GM21367 (cell line): ENCODE data around the gene ZDHHC22.

Source experiments
- ATAC-seq: cut with Tn5 transposase; IDR thresholded peaks from one replicate; pipeline ENCODE4 v1.9.1; 2021; ENCODE audit not compliant: unreplicated experiment

Gene ZDHHC22

DNA sequence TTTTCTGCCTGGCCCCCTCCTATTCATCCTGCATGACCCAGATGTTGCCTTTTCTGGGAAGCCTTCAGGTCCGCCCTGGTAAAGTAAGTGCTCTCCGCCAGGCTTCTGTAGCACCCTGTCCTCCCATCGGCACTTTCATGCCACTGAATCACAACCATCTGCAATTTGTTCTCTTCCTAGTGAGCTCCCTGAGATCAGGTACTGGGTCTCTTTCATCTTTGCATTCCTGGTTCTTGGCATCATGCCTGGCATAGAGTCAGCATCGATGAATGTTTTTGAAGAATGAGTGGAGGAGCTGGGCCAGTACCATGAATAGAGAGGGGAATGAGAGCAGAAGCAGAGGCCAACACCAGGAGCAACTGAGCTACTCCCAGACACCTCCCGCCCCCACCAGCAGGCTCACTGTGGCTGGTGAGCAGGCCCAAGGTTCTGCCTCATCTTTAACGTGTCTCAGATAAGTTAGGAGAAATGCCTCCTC lies 13.1 kb downstream of the ZDHHC22 start:
- ATAC-seq = no peak

DNA sequence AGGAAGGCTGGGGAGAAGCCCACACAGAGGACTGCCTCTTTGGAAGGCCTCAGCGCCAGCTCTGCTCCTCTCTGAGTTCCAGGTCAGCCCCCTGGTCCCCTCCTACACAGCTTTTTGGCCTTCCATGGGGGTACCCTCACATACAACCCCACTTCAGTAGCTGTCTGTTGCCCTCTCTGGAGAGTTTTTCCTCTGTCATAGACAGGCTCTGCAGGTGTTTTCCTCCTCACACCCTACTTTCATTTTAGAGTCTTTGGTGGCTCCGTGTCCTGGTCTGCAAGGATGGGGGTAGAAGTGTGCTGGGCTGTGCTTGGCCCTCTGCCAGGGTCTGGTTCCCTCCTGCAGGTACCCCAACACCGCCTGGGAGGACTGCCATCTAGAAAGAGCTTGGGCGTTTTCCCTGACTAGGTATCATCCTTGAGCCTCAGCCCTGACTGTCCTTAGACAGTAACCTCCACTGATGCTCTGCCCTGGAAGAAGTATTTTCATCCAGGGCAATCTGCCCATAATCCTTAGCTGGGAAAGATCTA lies 15.1 kb downstream of the ZDHHC22 start:
- no peak for ATAC-seq

DNA sequence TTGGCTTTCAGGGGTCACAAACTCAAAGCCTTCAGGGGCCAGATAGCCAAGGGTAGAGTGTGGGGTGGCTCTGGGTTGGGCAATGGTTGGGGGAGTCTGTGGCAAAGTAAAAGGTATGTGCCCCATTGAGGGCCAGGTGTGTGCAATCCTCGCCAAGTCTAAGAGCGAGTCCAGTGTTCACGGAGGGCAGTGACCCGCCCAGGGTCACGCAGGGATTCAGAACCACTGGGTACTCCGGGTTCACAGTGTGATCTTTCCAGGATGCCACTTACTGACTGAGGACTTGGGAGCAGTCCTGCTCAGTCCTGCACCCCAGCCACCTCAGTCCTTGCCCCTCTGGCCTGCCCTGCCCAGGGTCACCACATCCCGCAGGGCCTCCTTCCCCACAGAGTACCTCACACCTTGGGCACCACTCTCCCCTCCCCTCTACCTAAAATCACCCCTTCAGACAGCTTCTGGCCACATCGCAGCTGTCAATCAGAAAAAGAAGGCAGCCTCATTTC lies 15.7 kb downstream of the ZDHHC22 start:
- ATAC-seq = no peak

GRCh38 chr14:77125281-77125801 lies 16.2 kb downstream of the ZDHHC22 start:
- ATAC-seq = no peak

DNA sequence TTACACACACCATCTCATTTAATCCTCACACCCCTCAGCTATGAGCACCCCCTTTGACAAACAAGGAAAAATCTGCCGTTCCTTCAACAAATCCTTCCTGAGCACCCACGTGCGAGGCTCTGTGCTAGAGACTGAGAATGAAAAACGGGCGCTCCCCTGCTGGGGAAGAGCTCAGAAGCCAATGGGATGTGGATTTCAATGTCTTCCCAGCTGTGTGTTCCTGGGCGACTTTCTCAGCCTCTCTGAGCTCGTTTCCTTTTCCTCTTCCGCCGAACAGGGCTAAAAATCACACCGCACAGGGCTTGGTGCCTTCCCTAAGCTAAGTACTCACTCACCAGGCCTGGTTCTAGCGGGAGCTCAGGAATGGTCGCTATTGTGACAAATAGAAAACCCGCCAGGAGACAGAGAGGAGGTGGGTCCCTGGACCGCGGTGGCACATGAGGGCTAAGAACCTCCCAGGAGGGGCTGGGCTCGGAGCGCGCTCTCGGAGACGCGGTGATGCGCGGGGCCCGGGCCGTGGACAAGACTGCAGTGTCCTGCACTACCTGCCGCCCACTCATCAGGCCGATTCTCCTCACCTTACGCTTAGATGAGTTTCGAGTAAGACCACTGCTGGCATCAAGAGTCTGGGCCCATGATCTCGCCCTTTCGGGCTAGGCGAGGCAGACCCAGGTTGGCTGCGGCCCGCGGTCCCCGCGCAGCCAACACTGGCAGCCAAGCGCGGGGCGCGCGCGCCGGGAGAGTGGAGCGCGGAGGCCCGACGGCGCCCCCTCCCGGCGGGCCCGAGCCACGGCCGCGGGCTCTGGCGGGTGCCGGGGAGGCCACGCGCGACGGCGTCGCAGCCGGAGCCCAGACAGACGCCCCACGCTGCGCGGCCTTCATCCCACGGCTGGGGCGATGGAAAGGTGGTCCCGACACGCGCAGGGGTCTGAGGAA lies 17.0 kb downstream of the ZDHHC22 start:
- no peak for ATAC-seq

DNA sequence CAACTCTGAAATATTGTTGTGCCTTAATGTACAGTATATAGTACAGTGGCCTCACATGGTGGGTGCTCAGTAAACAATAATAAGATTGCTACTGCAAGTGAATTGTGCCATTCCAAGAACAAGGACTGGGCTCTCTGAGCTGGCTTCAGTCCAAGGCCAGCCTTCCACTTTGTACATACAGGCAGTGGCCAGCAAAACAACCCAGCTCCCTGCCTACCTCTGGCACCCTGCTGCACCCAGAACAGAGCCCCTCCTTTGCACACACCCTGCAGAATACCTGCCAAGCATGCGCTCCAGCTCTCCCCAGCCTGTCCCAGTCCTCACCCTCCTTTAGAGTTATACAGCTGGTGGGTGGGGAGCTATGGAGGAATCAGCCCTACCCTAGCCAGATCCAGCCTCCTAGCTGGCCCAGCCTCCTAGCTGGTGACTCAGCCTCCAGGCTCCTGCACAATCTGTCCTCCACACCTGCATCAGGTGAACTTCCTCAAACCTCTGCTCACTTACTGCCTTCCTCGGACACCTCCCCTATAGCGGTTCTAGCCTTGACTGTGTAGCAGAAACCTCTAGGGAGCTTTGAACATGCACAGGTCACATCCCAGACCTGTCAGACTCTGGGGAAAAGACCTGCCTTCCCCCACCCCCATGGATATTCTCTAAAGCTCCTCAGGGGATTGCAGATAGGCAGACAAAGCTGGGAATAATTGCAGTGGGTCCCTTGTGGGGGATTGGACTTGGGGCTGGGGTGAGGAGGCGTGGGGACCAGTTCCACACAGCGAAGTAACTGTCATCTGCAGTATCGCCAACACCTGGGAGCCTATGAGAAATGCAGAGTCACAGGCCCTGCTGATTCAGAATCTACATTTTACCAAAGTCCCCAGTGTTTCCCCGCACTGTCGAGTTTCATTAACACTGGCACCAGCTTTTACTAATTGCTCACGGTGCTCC lies 17.9 kb downstream of the ZDHHC22 start:
- no peak for ATAC-seq

DNA sequence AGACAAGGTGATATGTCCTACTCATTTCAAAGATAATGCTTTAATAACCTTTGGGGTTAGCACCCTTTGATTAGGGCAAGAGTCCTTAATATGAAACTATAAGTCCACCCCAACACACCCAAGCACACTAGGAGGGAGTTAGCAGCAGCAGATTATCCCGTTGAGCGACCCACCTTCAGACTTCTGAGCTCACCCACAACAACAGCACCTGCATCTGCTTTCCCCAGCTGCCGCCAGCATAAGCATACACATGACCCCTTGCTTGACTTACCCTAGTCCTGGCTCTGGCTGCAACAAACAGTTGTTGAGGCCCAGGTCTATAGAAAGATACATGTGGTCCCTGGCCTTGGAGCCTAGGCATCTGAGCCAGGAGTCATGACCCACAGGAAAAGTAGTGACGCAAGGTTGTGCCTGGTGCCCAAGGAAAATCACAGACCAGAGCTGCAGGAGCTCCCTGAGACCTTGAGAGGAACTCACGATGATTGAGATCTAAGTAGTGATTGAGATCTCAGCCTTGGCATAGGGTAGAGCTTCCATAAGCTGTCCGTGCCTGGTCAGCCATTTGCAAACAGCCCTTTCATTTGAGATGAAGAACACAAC lies 19.0 kb downstream of the ZDHHC22 start:
- no peak for ATAC-seq

DNA sequence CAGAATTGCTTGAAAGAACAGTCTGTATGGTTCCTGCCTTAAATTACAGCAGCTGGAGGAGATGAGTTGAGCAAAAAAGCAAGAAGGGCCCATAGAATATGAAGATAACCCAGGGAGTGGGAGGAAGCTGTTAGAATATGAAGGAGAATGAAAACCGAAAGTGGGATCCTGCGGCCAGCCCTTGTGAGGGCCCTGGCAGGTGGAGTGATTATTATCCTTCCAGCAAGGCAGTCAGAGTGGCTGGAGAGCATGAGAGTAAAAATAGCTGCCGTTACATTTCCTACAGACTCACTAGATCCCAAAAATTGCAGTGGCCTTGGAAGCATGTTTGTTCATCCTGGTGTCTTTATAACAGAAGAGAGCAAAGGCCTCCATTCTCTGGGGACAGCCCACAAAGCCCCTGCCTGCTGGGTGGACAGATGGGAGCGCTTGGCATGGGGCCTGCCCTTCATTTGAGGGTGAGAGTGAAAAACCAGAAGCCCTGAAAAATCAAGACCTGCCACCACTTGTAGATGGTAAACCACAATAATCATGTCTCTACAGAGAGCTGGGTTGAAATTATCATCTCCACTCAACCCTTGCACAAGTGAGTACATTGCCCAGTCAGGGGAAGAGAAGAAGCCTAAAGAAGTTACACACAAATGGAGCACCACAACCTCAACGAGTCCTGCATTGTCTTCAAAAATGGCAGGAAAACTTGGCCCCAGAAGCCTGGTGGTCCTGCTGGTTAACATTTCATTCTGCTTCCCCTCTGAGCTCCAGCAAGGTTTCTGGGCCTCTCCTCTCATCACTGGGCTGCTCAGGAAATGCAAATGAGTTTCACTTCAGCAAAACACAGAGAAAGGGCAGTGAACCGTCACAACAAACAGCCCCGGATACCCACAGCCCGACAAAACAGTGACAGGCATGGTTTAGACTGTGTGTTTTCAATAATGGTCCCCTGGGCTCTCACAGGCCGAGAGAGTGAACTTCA lies 20.5 kb downstream of the ZDHHC22 start:
- peak; percentile 77 for ATAC-seq

DNA sequence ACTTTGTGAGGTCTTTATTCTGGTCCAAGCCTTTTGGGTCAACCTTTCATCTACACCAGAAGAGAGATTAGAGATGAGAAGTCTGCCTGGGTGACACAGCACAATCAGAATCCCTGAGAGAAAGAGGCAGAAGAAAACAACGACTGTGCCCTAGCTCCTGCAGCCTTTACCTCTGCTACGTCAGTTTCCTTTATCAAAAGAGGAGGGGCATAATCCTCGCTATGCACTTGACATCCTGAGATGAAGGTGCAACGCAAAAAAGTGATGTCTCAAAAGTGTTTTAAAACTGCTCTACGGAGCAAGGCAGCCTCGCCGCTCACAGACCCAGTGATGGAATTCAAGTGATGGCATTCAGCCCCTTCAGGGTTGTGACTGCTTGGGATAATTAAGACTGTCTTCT lies 21.7 kb downstream of the ZDHHC22 start:
- no peak for ATAC-seq

- ATAC-seq = no peak
These were observed 25.3 kb downstream of the ZDHHC22 start for GRCh38 chr14:77116172-77116817.

GRCh38 chr14:77114609-77115008 lies 27.0 kb downstream of the ZDHHC22 start:
- no peak for ATAC-seq

DNA sequence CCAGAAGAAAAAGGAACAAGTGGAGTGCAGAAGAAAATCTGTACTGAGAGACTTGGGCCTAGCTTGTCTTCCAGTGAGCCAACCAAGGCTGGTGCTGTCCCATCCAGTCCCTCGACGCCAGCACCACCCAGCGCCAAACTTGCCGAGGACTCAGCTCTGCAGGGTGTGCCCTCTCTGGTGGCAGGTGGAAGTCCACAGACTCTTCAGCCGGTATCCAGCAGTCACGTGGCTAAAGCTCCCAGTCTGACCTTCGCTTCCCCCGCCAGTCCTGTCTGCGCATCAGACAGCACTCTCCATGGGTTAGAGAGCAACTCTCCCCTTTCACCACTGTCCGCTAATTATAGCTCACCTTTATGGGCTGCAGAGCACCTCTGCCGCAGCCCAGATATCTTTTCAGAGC lies 27.9 kb downstream of the ZDHHC22 start:
- no peak for ATAC-seq

DNA sequence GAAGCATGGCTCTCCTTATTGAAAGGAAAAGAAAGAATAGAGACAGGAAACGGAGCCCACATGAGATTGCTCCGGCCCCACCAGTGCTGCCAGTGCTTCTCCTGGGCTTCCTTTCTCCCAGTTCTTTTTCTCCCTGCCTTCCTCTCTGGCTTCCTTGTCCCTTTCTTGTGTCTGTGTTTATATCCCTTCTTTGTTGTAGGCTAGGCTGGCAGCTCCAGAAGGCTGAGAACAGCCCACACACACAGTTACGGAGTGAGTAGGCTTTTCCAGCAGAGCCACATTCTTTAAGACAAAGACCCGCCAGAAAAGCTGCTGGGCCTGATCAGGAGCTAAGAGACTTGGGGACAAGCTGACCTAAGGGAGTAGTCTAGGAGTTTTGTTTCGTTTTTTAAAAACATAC lies 30.6 kb downstream of the ZDHHC22 start:
- no peak for ATAC-seq

DNA sequence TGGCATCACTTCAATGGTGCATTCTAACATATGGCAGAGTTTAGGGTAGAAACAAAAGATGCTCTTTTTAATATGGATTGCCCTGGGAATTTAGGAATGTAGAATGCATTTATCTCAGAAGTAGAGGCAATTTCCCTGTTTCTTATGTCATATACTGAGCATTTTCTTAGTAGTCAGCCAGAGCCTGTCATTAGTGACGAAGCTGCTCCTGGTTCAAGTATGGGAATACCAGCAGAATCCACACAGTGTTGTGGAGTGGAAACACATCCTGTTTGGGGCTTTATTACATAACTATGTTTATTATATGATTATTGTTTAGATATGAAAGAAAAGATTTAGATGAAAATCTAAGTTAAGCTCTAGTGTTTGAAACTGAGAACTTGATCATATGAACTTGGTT lies 31.3 kb downstream of the ZDHHC22 start:
- no peak for ATAC-seq

- ATAC-seq = no peak
These were observed 31.9 kb downstream of the ZDHHC22 start for GRCh38 chr14:77109656-77110055.

DNA sequence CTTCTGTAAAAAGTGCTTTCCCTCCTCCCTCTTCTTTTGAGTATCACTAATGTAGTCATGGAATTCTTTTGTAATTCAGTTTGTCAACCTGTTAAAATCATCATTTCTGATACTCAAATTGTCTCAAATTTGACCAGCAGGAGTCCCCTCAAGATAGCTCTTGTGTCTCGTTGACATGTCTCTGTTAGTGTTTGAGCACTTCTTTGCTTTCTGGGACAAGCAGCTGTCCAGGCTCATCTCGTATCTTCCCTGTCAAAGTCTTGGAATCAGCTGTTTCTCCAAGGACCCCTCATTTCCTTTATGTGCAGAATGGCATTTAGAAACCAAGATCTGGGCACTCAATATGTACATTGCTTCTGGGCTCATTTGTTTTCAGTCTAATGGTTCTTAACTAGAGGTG lies 32.8 kb downstream of the ZDHHC22 start:
- no peak for ATAC-seq

GRCh38 chr14:77107228-77107627 lies 34.4 kb downstream of the ZDHHC22 start:
- no peak for ATAC-seq

DNA sequence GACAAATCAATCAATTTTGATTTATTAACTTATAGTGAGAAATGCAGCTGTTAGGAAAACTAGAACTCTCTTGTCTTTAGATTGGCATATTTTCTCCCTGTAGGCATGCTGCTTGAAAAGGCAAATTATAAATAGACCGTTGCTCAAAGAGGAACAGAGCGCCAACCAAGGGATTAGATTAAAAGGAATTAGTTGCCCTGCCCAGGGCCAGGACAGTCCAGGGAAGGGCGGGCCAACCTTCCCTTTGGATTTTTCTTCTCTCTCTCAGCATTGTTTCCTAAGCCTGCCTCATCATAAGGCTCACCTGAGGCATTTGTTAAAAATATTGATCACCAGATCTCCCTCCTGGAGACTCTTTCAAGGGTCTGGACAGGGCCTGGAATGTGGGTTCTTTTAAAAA lies 34.9 kb downstream of the ZDHHC22 start:
- no peak for ATAC-seq
